ENCODE measurements around the gene KPNA4.
A peak's percentile ranks its signal among the peaks of the same experiment; 100 is the strongest.

Gene KPNA4, protein sequence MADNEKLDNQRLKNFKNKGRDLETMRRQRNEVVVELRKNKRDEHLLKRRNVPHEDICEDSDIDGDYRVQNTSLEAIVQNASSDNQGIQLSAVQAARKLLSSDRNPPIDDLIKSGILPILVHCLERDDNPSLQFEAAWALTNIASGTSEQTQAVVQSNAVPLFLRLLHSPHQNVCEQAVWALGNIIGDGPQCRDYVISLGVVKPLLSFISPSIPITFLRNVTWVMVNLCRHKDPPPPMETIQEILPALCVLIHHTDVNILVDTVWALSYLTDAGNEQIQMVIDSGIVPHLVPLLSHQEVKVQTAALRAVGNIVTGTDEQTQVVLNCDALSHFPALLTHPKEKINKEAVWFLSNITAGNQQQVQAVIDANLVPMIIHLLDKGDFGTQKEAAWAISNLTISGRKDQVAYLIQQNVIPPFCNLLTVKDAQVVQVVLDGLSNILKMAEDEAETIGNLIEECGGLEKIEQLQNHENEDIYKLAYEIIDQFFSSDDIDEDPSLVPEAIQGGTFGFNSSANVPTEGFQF

DNA sequence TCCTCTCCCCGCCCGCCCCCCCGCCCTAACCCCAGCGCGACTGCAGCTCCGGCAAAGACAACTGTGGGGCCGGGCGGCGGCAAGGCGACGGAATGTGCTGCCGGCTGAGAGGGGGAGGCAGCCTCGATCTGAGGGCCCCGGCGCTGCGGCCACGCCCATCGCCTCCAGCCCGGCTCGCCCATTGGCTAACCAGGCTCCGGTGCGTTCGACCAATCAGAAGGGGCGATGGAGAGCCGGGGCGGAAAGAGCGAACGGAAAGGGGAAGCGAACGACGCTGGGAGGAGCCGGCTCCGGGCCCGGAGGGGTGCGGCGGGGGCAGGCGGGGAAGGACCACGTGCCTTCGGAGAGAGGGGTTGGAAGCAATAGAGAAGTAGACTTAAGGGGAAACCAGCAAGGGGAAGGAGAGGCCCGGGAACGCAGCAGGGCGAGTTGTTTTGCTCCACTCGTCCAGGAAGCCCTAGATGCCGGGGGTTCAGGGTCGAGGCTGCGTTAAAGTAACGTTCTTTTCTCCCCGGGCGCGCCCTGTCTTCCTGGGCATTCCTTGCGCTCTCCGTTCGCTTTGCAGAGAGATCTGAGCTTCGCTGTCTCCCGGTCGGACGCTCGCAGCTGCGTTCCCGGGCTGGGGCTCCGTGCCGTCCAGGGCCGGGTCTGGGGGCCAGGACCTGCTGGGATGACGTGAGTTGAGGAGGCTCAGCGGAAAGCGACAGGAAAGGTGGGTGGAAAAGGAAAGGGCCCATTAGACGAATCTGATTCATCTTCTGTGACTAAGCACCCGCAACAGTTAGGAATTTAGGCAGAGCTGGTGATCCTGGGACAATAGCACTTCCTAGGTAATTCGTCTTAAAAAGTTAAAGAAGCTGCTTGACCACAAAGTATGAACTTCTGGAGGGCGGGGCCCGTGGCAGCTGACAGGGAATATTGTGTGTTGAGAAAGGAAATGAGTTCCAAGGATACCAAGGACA is at the start of gene KPNA4:
KPNA4 (minus strand) TSS at position 130 of the 962 bp plus-strand sequence. CDS start 289 bp downstream, outside the sequence.
- TF ChIP-seq, protein P1, sequence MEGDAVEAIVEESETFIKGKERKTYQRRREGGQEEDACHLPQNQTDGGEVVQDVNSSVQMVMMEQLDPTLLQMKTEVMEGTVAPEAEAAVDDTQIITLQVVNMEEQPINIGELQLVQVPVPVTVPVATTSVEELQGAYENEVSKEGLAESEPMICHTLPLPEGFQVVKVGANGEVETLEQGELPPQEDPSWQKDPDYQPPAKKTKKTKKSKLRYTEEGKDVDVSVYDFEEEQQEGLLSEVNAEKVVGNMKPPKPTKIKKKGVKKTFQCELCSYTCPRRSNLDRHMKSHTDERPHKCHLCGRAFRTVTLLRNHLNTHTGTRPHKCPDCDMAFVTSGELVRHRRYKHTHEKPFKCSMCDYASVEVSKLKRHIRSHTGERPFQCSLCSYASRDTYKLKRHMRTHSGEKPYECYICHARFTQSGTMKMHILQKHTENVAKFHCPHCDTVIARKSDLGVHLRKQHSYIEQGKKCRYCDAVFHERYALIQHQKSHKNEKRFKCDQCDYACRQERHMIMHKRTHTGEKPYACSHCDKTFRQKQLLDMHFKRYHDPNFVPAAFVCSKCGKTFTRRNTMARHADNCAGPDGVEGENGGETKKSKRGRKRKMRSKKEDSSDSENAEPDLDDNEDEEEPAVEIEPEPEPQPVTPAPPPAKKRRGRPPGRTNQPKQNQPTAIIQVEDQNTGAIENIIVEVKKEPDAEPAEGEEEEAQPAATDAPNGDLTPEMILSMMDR (conservative IDR thresholded peaks at IDR 0.05) = no peak
- no peak for TF ChIP-seq ZFX (IDR thresholded peaks at IDR 0.05)
- peak within 1 kb of the TSS; percentile 84 for H3K27ac ChIP-seq

DNA sequence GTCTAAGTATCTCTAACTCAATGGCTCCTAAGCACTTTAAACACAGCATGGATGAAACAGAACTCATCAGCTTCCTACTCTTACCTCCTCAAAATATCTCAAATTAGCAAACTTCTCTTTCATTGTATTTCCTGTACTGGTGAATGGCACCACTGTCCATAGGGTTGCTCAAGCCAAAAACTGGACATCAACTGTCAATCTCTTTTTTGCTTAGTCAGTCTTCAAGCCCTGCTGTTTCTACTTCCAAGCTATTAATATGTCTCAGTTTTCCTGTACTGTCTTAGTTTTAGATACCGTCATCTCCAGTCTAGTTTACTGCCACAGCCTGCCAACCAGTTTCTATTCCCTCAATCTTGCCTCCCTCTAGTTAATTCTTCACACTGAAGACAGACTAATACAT is 48.3 kb upstream of the KPNA4 start:
- no peak overlapping the region for H3K27ac ChIP-seq
- TF ChIP-seq, protein P1 (conservative IDR thresholded peaks at IDR 0.05) = no peak
- no peak for TF ChIP-seq ZFX (IDR thresholded peaks at IDR 0.05)

DNA sequence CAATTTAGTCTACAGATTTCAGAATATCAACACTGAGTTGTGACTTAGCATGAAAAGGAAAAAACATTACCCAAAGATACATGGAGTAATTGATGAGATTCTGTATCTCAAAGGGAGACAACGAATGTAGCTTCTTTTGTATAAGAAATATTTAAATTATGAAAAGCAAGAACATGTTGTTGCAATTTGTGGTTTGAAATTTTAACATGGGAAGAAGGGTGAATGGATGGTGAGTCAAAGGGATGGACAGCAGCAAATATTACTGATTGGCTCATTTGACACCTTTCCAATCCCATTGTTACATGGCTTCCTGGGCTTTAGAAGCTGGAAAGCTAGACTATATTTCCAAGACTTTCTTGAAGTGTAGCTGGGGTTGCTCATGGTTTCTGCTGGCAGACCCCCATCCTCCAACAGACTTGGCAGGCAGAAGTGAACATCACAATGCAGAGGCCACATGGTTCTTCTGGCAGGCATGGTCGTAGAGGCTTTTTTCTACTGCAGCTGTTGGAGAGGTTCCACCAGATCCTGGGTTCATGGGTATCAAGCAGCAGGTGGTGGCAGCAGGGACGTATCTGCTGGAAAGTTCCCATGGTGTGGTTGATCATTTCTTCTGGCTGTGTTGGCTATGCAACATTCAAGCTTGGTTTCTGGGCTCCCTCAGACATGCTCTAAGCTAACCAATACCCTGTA is 47.2 kb upstream of the KPNA4 start:
- TF ChIP-seq ZFX (IDR thresholded peaks at IDR 0.05) = no peak
- TF ChIP-seq, protein P1 (conservative IDR thresholded peaks at IDR 0.05) = no peak
- H3K27ac ChIP-seq = no peak overlapping the region

DNA sequence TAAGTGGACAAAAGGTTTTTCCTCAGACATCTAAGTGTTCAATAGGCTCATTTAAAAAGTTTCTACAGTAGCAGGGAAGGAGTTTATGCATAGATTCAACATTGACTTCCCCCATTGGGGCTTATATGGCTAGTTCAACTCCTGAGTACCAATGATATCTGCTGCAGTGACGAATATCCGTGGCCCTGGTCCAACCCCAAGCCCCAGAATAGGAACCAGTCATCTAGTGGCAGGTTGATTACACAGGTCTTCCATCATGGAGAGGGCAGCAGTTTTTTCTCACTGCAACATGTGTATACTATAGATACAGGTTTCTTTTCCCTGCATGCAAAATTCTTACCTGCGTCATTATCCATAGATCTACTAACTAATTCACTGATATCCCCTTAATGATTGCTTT is 45.8 kb upstream of the KPNA4 start:
- no peak for TF ChIP-seq ZFX (IDR thresholded peaks at IDR 0.05)
- TF ChIP-seq, protein P1 (conservative IDR thresholded peaks at IDR 0.05) = no peak
- no peak overlapping the region for H3K27ac ChIP-seq

DNA sequence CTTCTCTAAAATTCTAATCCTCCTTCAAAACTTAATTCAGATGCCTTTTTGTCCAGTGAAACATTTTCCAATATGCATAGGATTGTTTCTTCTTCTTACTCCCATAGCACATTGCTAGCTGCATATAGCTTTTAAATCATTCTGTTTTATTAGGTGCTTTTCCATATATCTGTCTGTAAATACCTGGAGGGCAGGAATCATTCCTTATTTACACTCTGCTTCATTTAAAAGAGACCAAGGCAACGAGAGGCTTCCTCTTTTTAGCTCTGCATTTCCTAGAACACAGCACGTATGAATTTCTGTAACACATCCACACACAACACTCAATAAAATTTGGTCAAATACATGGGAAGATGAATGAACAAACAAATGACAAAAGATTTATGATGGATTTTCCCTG is 43.5 kb upstream of the KPNA4 start:
- TF ChIP-seq ZFX (IDR thresholded peaks at IDR 0.05) = no peak
- TF ChIP-seq, protein P1 (conservative IDR thresholded peaks at IDR 0.05) = no peak
- no peak overlapping the region for H3K27ac ChIP-seq

DNA sequence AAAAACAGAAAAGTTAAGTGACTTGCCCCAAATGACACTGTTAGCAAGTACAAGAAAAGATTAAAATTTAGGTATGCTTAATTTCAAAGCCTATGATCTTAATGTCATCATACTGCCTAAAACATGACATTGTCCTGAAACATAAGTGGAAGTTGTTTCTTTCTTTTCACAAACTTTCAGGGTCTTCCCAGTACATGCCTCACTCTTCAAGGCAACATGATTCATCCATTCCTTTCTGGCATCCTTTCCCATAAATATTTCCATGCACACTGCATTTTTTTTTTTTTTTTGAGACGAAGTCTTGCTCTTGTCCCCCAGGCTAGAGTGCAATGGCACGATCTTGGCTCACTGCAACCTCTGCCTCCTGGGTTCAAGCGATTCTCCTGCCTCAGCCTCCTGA is 42.5 kb upstream of the KPNA4 start:
- TF ChIP-seq, protein P1 (conservative IDR thresholded peaks at IDR 0.05) = no peak
- no peak for TF ChIP-seq ZFX (IDR thresholded peaks at IDR 0.05)
- H3K27ac ChIP-seq = no peak overlapping the region
